Ovary (tissue), 9 donors: ENCODE measurements around the gene ATRNL1. TPM values are rescaled to one million over a fixed set of nuclear protein-coding genes. Genes with fewer than 3 reads are reported as not detected.

Experiments used
- DNase-seq, 5 donors: peaks; one replicate each; pipeline ENCODE4 v3.0.0-alpha.2; 2019 to 2020
- H3K27ac ChIP-seq, 2 donors: fragments of 200-600 bp; one replicate each; pipeline versions ENCODE4 v1.5.1 to v1.8.0; 2019 to 2022
- H3K27me3 ChIP-seq: fragments of 200-600 bp; one replicate; pipeline ENCODE4 v1.8.0; 2022
- H3K36me3 ChIP-seq: fragments of 200-600 bp; sonication (generic); one replicate; pipeline ENCODE4 v1.5.1; 2019
- H3K4me1 ChIP-seq: one replicate; pipeline ENCODE4 v1.8.1; 2013; ENCODE audit warnings: mild to moderate bottlenecking, moderate library complexity; ENCODE audit not compliant: insufficient read depth
- H3K4me3 ChIP-seq: fragments of 200-600 bp; sonication (generic); one replicate; pipeline ENCODE4 v1.5.1; 2017
- H3K9me3 ChIP-seq, 2 donors: fragments of 200-600 bp in 1 of 2; sonication (generic) in 1 of 2; one replicate each; pipeline versions ENCODE4 v1.5.1 to v1.8.1; 2013 to 2019; ENCODE audit warnings: mild to moderate bottlenecking in 1 of 2, moderate library complexity in 1 of 2
- EP300 ChIP-seq: sonication (generic); formaldehyde crosslinking; IDR thresholded peaks from one replicate; pipeline ENCODE4 v1.6.1; 2017; ENCODE audit warnings: antibody characterized with exemption
- POLR2A ChIP-seq: fragments of 450-650 bp; IDR thresholded peaks from one replicate; pipeline ENCODE4 v1.6.1; 2017; ENCODE audit warnings: antibody characterized with exemption, mild to moderate bottlenecking, moderate library complexity
- WGBS, 3 donors: extraction: QIAGEN DNeasy Blood & Tissue Kit in 1 of 3; methylation state at CpG; one replicate each; pipeline versions ENCODE4 v1.1.5 to v1.1.7; 2013 to 2017; 5-methylcytosine and 5-hydroxymethylcytosine counted together
- intact Hi-C, 4 donors: fragments of 100-400 bp; cut with DNase I; formaldehyde crosslinking; loops; one replicate each; pipeline versions ENCODE4 v1.11.0 to v1.15.1; 2022 to 2023
- polyA plus RNA-seq, 2 donors: library from polyadenylated mRNA; stranded (reverse); fragments of 200-250 nt in 1 of 2; fragments of 350-450 nt in 1 of 2; fragmentation: Illumina TruSeq in 1 of 2; extraction: RNeasy Lipid Tissue Mini Kit (QIAGEN cat#74804) in 1 of 2; gene quantifications; one replicate each; pipeline ENCODE4 v1.2.3, GENCODE V29; 2013 to 2014
- total RNA-seq, 7 donors: library from RNA; depleted of rRNA in 2 of 7; stranded (reverse); fragments of >200 nt in 2 of 7; fragmentation: NEBNext Ultra II Directional in 3 of 7; extraction: Animal tissue kit (Norgen Biotek cat#: 25700) in 3 of 7; gene quantifications; one replicate each; pipeline versions ENCODE4 v1.1.0 to v1.2.4, GENCODE V29; 2016 to 2023
- TF ChIP-seq, protein P1 (sequence below), 3 donors: fragments of 450-650 bp in 2 of 3; fragments of 200-600 bp in 1 of 3; IDR thresholded peaks; one replicate each; pipeline versions ENCODE4 v1.5.1 to v1.8.0; 2016 to 2022; ENCODE audit warnings: antibody characterized with exemption in 3 of 3, mild to moderate bottlenecking in 1 of 3
- donor health status: DM: no; HTN: no; CAD: no; lungs with moderate emphysema.
- donor health status: DM: no; HTN: no; CAD: no.
- donor health status: Bipolar disorder and iron deficiency.
- donor health status: DM: yes; HTN: yes; CAD: no.
- donor health status: DM: no; HTN: no; CAD: no.
- donor health status: DM: yes; HTN: yes; CAD: no.

ATRNL1 gene
- total and polyA plus RNA-seq, 9 donors, result 8.1 to 119 (median 77.8) TPM

DNA sequence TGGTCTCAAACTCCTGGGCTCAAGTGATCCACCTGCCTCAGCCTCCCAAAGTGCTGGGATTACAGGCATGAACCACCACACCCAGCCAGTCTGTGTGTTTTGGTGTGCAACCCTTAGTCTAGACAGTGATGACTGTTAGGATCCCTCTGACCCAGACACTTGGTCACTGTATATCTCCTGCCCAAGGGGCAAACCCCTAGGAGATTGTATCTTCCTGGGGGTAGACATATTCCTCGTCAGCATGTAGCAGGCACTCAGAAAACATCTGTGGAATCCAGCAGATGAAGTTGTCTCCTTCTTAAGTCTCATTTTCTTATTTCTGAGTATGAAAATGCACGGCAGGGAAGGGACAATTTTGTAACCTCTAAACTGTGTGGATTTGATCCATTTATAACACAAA, 887.3 kb downstream of the ATRNL1 start:
- Histone ChIP-seq H3K36me3 (no peaks in the 10 kb centered on the region), H3K9me3 (no peaks in the 10 kb centered on the region), H3K27me3 (no peaks in the 10 kb centered on the region), H3K4me1 (no peaks in the 10 kb centered on the region), H3K27ac (no peak overlapping the region), H3K4me3 (no peak overlapping the region)
- DNase-seq, result no peak
- intact Hi-C loops, result no loop called here
- TF ChIP-seq EP300 (no peak), POLR2A (no peak)
- TF ChIP-seq, protein P1, sequence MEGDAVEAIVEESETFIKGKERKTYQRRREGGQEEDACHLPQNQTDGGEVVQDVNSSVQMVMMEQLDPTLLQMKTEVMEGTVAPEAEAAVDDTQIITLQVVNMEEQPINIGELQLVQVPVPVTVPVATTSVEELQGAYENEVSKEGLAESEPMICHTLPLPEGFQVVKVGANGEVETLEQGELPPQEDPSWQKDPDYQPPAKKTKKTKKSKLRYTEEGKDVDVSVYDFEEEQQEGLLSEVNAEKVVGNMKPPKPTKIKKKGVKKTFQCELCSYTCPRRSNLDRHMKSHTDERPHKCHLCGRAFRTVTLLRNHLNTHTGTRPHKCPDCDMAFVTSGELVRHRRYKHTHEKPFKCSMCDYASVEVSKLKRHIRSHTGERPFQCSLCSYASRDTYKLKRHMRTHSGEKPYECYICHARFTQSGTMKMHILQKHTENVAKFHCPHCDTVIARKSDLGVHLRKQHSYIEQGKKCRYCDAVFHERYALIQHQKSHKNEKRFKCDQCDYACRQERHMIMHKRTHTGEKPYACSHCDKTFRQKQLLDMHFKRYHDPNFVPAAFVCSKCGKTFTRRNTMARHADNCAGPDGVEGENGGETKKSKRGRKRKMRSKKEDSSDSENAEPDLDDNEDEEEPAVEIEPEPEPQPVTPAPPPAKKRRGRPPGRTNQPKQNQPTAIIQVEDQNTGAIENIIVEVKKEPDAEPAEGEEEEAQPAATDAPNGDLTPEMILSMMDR (IDR thresholded peaks at IDR 0.05), result no peak
- whole genome bisulfite sequencing, 3 donors, result 49 to 50% (median 50%) methylated on average over 2 of the region's 2 CpGs

DNA sequence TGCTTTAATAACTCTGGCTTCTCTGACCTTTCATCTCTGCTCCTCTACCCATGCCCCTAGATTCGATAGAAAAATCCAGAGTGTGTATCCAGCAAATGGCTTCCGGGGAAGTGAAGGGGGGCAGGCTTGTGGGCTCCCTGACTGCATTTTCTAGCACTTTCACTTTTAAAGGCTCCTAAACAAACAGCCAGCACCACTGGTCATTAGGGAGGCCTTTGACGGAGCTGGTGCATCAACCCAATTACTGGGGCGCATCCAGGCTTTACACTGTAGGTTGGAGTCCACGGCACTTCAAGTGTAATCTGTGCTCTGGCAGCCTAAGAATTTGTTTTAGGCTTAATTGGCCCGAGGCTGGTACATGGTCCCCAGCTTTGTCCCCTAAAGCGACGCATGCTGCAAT, 887.9 kb downstream of the ATRNL1 start:
- no peak overlapping the region for H3K4me3 ChIP-seq
- no peak for DNase-seq
- no peak overlapping the region for H3K27ac ChIP-seq
- H3K9me3 ChIP-seq, result no peaks in the 10 kb centered on the region
- 37 to 43% (median 41%) methylated on average over 8 of the region's 8 CpGs for WGBS, 3 donors
- H3K4me1 ChIP-seq, result no peaks in the 10 kb centered on the region
- no peaks in the 10 kb centered on the region for H3K36me3 ChIP-seq
- no peaks in the 10 kb centered on the region for H3K27me3 ChIP-seq
- intact Hi-C loops, result no loop called here
- no peak for TF ChIP-seq EP300

DNA sequence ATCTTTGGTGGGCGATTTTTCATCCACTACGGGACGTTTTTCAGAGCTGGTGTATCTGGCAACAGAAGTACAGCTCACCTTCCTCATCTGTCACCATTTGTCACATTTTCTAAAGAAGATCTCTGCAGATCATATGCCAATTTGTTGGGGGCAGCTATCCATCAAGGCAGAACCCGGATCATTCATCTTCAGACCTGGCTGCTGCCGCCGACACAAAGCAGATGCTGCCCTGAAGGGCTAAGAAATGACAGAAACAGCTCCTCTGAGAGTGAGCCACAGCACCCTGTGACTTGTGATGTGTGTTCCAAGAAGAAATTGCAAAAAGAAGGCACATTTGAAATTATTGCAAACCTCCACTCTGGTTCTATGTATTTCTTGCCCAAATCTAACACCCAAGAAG, 888.9 kb downstream of the ATRNL1 start:
- H3K27me3 ChIP-seq, result no peaks in the 10 kb centered on the region
- TF ChIP-seq POLR2A (no peak), EP300 (no peak)
- TF ChIP-seq, protein P1 (IDR thresholded peaks at IDR 0.05), result no peak
- no peak for DNase-seq
- H3K4me3 ChIP-seq, result no peak overlapping the region
- 92 to 98% (median 95%) methylated on average over 6 of the region's 6 CpGs for WGBS, 3 donors
- intact Hi-C loops, result no loop called here
- no peaks in the 10 kb centered on the region for H3K9me3 ChIP-seq
- no peaks in the 10 kb centered on the region for H3K4me1 ChIP-seq
- no peaks in the 10 kb centered on the region for H3K36me3 ChIP-seq
- H3K27ac ChIP-seq, result no peak overlapping the region

DNA sequence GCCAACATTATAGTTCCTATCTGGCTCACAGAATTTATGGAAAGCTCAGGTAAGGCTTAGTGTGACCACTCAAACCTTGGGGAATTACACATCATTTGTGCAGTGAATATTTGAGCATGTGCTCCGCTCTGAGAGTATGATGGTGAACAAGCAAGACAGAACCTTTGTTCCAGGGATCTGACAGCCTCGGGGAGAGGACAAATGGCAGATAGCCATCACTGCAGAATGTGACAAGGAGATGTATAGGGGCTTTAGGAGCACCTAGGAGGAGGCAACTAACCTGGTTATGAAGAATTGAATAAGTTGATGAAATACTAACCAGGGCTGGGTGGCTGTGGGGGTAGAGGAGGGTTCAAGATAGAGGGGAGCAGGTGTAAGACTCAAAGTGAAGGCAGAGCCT, 889.4 kb downstream of the ATRNL1 start:
- 93 to 97% (median 93%) methylated on average over 2 of the region's 2 CpGs for WGBS, 3 donors
- H3K4me1 ChIP-seq, result no peaks in the 10 kb centered on the region
- TF ChIP-seq EP300 (no peak), POLR2A (no peak)
- TF ChIP-seq, protein P1 (IDR thresholded peaks at IDR 0.05), result no peak

DNA sequence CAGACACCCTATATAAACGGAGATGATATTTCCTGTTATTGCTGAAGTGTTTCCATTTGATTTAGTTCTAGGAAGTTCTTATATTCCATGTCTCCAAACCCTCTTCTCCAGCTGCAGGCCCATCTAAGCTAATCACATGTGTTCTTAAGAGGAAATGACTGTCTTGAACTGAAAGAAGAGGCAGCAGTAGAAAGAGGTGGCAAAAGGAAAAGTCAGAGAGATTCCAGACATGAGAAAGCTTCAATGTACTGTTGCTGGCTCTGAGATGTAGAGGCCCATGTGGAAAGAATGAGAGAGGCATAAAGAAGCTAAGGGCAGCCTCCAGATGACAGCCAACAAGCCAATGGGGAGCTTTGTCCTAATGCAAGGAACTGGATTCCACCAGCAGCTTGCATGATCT, 892.6 kb downstream of the ATRNL1 start:
- Histone ChIP-seq H3K27ac (no peak overlapping the region), H3K27me3 (no peaks in the 10 kb centered on the region), H3K4me3 (no peak overlapping the region), H3K4me1 (no peaks in the 10 kb centered on the region), H3K36me3 (no peaks in the 10 kb centered on the region), H3K9me3 (no peaks in the 10 kb centered on the region)
- WGBS, 3 donors, result 48 to 66% (median 61%) methylated on average over 1 of the region's 1 CpG
- intact Hi-C loops, result no loop called here
- TF ChIP-seq POLR2A (no peak), EP300 (no peak)
- TF ChIP-seq, protein P1 (IDR thresholded peaks at IDR 0.05), result no peak
- DNase-seq, result no peak

More for the DNA sequence above, 889.4 kb downstream of the ATRNL1 start:
- H3K9me3 ChIP-seq, result no peaks in the 10 kb centered on the region
- H3K4me3 ChIP-seq, result no peak overlapping the region
- no peak for DNase-seq
- no peak overlapping the region for H3K27ac ChIP-seq
- no peaks in the 10 kb centered on the region for H3K27me3 ChIP-seq
- H3K36me3 ChIP-seq, result no peaks in the 10 kb centered on the region
- intact Hi-C loops, result no loop called here
